ENCODE measurements around the gene U2AF2. TPM values are rescaled to one million over a fixed set of nuclear protein-coding genes. Genes with fewer than 3 reads are reported as not detected.

The U2AF2 gene
- polyA plus RNA-seq, 1 donor from 2014 or later, result 129 TPM

DNA sequence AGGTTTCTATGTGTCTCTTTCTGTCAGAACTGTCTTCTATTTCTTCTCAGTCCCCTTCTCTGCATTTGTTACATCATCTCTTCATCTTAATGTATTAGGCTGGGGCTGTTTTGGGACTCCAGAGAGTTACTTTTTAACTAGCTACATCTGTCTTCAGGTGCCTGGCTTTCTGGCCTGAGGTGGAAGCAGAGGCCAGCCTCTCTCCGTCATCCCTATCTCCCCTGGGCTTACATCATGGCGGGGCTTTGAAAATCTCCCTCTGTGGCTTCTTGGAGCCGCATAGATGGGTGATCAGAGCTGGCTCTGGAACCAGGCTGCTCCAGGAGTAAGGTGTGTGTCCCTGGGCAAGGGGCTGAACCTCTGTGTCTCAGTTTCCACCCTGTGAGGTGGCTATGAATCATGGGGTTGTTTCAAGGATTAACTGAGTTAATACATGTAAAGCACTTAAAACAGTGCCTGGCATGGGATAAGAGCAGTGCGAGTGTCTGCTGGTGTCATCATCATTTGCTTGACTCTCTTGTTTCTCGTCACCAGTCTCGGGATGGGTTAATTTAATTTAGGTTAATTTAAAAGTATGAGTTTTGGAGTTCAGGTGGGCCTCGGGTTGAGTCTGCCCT lies 22.2 kb downstream of the U2AF2 start:
- Histone ChIP-seq H3K9ac (ENCODE audit: low read length) (peak overlapping the region; percentile 84), H3K27me3 (ENCODE audit: insufficient read depth, low read depth, low read length) (no peaks in the 10 kb centered on the region), H3K36me3 (ENCODE audit: insufficient read depth, low read length) (peaks cover 8% of the 10 kb centered on the region), H3K9me2 (ENCODE audit: insufficient read depth, low read length) (no peaks in the 10 kb centered on the region), H3K9me3 (ENCODE audit: low read length) (no peaks in the 10 kb centered on the region), H3F3A (ENCODE audit: insufficient read depth, low read length, poor library complexity, severe bottlenecking) (no peaks in the 10 kb centered on the region), H4K20me1 (ENCODE audit: insufficient read depth) (no peaks in the 10 kb centered on the region), H3K79me2 (replicated peaks; ENCODE audit: insufficient read depth, low read length) (peaks cover 59% of the 10 kb centered on the region), H3K4me2 (ENCODE audit: low read length) (peak overlapping the region; percentile 98), H3K27ac (ENCODE audit: low read length) (no peak overlapping the region), H2AFZ (ENCODE audit: low read depth, low read length) (no peak overlapping the region), H3K4me3 (ENCODE audit: low read length) (peak overlapping the region; percentile 92)
- TF ChIP-seq EZH2 (IDR thresholded peaks at IDR 0.05; ENCODE audit: borderline replicate concordance, insufficient read depth, low read length, poor library complexity, severe bottlenecking) (no peak), TAF1 (IDR thresholded peaks at IDR 0.05; ENCODE audit: low read depth) (no peak)

DNA sequence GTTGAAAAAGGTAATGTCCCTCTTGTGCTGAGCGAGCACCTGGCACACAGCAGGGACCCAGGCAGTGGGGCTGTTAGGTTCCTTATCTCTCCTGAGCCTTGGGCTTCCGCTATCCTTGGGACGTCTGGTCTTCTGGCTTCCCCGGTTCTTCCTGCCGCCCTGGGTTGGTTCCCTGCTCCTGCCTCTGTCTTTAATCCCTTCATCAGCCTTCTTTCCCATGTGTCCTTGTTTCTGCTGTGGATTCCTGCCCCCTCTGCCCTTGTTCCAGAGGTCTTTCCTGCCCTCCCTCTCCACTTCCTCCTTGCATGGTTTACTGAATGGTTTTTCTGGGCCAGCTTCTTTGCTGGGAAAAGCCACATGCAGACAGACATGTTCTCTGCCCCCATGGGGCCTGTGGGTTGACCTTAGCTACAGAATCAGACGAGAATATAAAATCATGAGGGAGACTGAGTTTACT lies 22.8 kb downstream of the U2AF2 start:
- no peaks in the 10 kb centered on the region for H3F3A ChIP-seq (ENCODE audit: insufficient read depth, low read length, poor library complexity, severe bottlenecking)
- peaks cover 57% of the 10 kb centered on the region for H3K79me2 ChIP-seq (replicated peaks; ENCODE audit: insufficient read depth, low read length)
- TF ChIP-seq EP300 (conservative IDR thresholded peaks at IDR 0.05; ENCODE audit: poor library complexity, severe bottlenecking), result no peak
- TF ChIP-seq RAD21 (conservative IDR thresholded peaks at IDR 0.05), result no peak
- no peak for TF ChIP-seq REST (IDR thresholded peaks at IDR 0.05; ENCODE audit: borderline replicate concordance)
- TF ChIP-seq TAF1 (IDR thresholded peaks at IDR 0.05; ENCODE audit: low read depth), result no peak
- TF ChIP-seq SMC3 (conservative IDR thresholded peaks at IDR 0.05; ENCODE audit: poor library complexity), result no peak
- no peak for TF ChIP-seq CTCF (IDR thresholded peaks at IDR 0.05; ENCODE audit: poor library complexity, severe bottlenecking)
- TF ChIP-seq POLR2AphosphoS5 (IDR thresholded peaks at IDR 0.05), result no peak
- no peak for TF ChIP-seq MXI1 (conservative IDR thresholded peaks at IDR 0.05; ENCODE audit: poor library complexity, severe bottlenecking)
- no peak for TF ChIP-seq EZH2 (IDR thresholded peaks at IDR 0.05; ENCODE audit: borderline replicate concordance, insufficient read depth, low read length, poor library complexity, severe bottlenecking)
- H4K20me1 ChIP-seq (ENCODE audit: insufficient read depth), result no peaks in the 10 kb centered on the region
- no peak overlapping the region for H3K4me2 ChIP-seq (ENCODE audit: low read length)
- no peak overlapping the region for H3K27ac ChIP-seq (ENCODE audit: low read length)
- peaks cover 8% of the 10 kb centered on the region for H3K36me3 ChIP-seq (ENCODE audit: insufficient read depth, low read length)
- H3K27me3 ChIP-seq (ENCODE audit: insufficient read depth, low read depth, low read length), result no peaks in the 10 kb centered on the region
- H3K4me3 ChIP-seq (ENCODE audit: low read length), result peak overlapping the region; percentile 92
- H3K9me3 ChIP-seq (ENCODE audit: low read length), result no peaks in the 10 kb centered on the region
- no peaks in the 10 kb centered on the region for H3K9me2 ChIP-seq (ENCODE audit: insufficient read depth, low read length)
- no peak overlapping the region for H2AFZ ChIP-seq (ENCODE audit: low read depth, low read length)
- no peak overlapping the region for H3K9ac ChIP-seq (ENCODE audit: low read length)

Measured in neural cell (in vitro differentiated cells).